ENCODE data around the gene MCTP2. TPM values are rescaled to one million over a fixed set of nuclear protein-coding genes. Genes with fewer than 3 reads are reported as not detected.

Gene MCTP2
- total and polyA plus RNA-seq, 2 of the 13 experiments (the other 11 are each of a cell fraction or from before 2014, with no cell fraction given) = 5.1 to 8.6 TPM

- ChIA-PET POLR2A (no interaction called here), CTCF (ENCODE audit: low intra/inter-chr PET ratio, low total read pairs) (no interaction called here)
- Histone ChIP-seq H3K9ac (ENCODE audit: insufficient read depth, low read depth, low read length) (no peak overlapping the region), H3K79me2 (ENCODE audit: insufficient read depth, low read length) (no peaks in the 10 kb centered on the region), H3K36me3 (replicated peaks in 1 of 2; ENCODE audit: control insufficient read depth in 1 of 2, insufficient read depth in 2 of 2, low read length in 2 of 2) (no peaks in the 10 kb centered on the region), H4K20me1 (ENCODE audit: insufficient read depth, low read length) (no peaks in the 10 kb centered on the region), H3K27ac (ENCODE audit: extremely low read length, insufficient read depth, low read length) (no peak overlapping the region), H3K9me3 (ENCODE audit: low read length) (no peaks in the 10 kb centered on the region), H3K4me2 (ENCODE audit: low read depth, low read length) (no peak overlapping the region), H3K27me3 (ENCODE audit: control insufficient read depth in 1 of 2, insufficient read depth in 2 of 2, low read length in 2 of 2) (no peaks in the 10 kb centered on the region), H3K4me3 (replicated peaks in 1 of 3; ENCODE audit: insufficient read depth in 1 of 3, low read depth in 2 of 3, low read length in 3 of 3) (no peak overlapping the region), H2AFZ (ENCODE audit: low read length) (no peak overlapping the region), H3K4me1 (ENCODE audit: insufficient read depth, low read length) (no peaks in the 10 kb centered on the region)
- intact Hi-C loops (cut with micrococcal nuclease; ENCODE audit: unreplicated experiment) (loop anchor here (5.0 kb wide), 1 partner anchor 257 kb away; no protein-coding TSS in a partner anchor), in situ Hi-C loops (cut with HindIII; ENCODE audit: extremely low pct_ligation_motif_present, low pct_unique_long_range_greater_than_20kb) (no loop called here)
- ATAC-seq (no peak), FAIRE-seq (no peak), DNase-seq (ENCODE audit: low spot score) (no peak)
- 49% methylated on average over 2 of the region's 2 CpGs for WGBS (ENCODE audit: low lambda C conversion rate)
- BruUV-seq (replicated peaks) = no TSS peak
- TF ChIP-seq, protein P1, sequence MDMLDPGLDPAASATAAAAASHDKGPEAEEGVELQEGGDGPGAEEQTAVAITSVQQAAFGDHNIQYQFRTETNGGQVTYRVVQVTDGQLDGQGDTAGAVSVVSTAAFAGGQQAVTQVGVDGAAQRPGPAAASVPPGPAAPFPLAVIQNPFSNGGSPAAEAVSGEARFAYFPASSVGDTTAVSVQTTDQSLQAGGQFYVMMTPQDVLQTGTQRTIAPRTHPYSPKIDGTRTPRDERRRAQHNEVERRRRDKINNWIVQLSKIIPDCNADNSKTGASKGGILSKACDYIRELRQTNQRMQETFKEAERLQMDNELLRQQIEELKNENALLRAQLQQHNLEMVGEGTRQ (IDR thresholded peaks at IDR 0.05; ENCODE audit: low read depth, low read length) = no peak
- TF ChIP-seq, protein P1 (CRISPR knock-in tag; IDR thresholded peaks at IDR 0.05; ENCODE audit: borderline replicate concordance) = no peak
- TF ChIP-seq ETV5 (CRISPR knock-in tag; IDR thresholded peaks at IDR 0.05; ENCODE audit: borderline replicate concordance) = no peak
- no peak for TF ChIP-seq ZNF317 (CRISPR knock-in tag; IDR thresholded peaks at IDR 0.05)
- TF ChIP-seq GFI1 (CRISPR knock-in tag; IDR thresholded peaks at IDR 0.05; ENCODE audit: borderline replicate concordance) = no peak
- TF ChIP-seq SNAPC2 (CRISPR knock-in tag; IDR thresholded peaks at IDR 0.05) = no peak
- no peak for TF ChIP-seq TSC22D2 (CRISPR knock-in tag; IDR thresholded peaks at IDR 0.05; ENCODE audit: borderline replicate concordance)
- TF ChIP-seq BRCA1 (CRISPR knock-in tag; IDR thresholded peaks at IDR 0.05) = no peak
- TF ChIP-seq, protein P2, sequence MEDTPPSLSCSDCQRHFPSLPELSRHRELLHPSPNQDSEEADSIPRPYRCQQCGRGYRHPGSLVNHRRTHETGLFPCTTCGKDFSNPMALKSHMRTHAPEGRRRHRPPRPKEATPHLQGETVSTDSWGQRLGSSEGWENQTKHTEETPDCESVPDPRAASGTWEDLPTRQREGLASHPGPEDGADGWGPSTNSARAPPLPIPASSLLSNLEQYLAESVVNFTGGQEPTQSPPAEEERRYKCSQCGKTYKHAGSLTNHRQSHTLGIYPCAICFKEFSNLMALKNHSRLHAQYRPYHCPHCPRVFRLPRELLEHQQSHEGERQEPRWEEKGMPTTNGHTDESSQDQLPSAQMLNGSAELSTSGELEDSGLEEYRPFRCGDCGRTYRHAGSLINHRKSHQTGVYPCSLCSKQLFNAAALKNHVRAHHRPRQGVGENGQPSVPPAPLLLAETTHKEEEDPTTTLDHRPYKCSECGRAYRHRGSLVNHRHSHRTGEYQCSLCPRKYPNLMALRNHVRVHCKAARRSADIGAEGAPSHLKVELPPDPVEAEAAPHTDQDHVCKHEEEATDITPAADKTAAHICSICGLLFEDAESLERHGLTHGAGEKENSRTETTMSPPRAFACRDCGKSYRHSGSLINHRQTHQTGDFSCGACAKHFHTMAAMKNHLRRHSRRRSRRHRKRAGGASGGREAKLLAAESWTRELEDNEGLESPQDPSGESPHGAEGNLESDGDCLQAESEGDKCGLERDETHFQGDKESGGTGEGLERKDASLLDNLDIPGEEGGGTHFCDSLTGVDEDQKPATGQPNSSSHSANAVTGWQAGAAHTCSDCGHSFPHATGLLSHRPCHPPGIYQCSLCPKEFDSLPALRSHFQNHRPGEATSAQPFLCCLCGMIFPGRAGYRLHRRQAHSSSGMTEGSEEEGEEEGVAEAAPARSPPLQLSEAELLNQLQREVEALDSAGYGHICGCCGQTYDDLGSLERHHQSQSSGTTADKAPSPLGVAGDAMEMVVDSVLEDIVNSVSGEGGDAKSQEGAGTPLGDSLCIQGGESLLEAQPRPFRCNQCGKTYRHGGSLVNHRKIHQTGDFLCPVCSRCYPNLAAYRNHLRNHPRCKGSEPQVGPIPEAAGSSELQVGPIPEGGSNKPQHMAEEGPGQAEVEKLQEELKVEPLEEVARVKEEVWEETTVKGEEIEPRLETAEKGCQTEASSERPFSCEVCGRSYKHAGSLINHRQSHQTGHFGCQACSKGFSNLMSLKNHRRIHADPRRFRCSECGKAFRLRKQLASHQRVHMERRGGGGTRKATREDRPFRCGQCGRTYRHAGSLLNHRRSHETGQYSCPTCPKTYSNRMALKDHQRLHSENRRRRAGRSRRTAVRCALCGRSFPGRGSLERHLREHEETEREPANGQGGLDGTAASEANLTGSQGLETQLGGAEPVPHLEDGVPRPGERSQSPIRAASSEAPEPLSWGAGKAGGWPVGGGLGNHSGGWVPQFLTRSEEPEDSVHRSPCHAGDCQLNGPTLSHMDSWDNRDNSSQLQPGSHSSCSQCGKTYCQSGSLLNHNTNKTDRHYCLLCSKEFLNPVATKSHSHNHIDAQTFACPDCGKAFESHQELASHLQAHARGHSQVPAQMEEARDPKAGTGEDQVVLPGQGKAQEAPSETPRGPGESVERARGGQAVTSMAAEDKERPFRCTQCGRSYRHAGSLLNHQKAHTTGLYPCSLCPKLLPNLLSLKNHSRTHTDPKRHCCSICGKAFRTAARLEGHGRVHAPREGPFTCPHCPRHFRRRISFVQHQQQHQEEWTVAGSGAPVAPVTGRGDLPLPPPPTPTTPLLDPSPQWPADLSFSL (CRISPR knock-in tag; IDR thresholded peaks at IDR 0.05) = no peak
- no peak for TF ChIP-seq XRCC5 (optimal IDR thresholded peaks at IDR 0.05; ENCODE audit: low read length)
- no peak for TF ChIP-seq FLYWCH1 (CRISPR knock-in tag; IDR thresholded peaks at IDR 0.05)
- TF ChIP-seq, protein P3, sequence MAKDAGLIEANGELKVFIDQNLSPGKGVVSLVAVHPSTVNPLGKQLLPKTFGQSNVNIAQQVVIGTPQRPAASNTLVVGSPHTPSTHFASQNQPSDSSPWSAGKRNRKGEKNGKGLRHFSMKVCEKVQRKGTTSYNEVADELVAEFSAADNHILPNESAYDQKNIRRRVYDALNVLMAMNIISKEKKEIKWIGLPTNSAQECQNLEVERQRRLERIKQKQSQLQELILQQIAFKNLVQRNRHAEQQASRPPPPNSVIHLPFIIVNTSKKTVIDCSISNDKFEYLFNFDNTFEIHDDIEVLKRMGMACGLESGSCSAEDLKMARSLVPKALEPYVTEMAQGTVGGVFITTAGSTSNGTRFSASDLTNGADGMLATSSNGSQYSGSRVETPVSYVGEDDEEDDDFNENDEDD (CRISPR knock-in tag; IDR thresholded peaks at IDR 0.05; ENCODE audit: borderline replicate concordance) = no peak
- TF ChIP-seq HNRNPLL (IDR thresholded peaks at IDR 0.05; ENCODE audit: low read depth, low read length, poor library complexity, severe bottlenecking) = no peak
- no peak for TF ChIP-seq ZNF496 (CRISPR knock-in tag; IDR thresholded peaks at IDR 0.05; ENCODE audit: insufficient replicate concordance)
These were observed 183.6 kb downstream of the MCTP2 start for GRCh38 chr15:94414916-94415315.

All from HepG2 (cell line).